GM23338 (cell line): ENCODE measurements around the gene APC2.

ENCODE experiments used
- EZH2 ChIP-seq: fragments of 200-600 bp; sonication (generic); IDR thresholded peaks from one replicate; pipeline ENCODE4 v1.8.0; 2017; ENCODE audit warnings: antibody characterized with exemption, mild to moderate bottlenecking, low read depth; ENCODE audit not compliant: unreplicated experiment
- TF ChIP-seq, protein P1 (sequence below), 2 experiments: fragments of 200-600 bp in 1 of 2; sonication (generic) in 1 of 2; conservative IDR thresholded peaks; 2 replicates each; pipeline versions ENCODE4 v1.5.1 to v1.6.1; 2016 to 2017; ENCODE audit warnings: antibody characterized with exemption in 2 of 2, low read depth in 2 of 2, mild to moderate bottlenecking in 2 of 2, moderate library complexity in 1 of 2

- no peak for TF ChIP-seq EZH2
- TF ChIP-seq, protein P1, sequence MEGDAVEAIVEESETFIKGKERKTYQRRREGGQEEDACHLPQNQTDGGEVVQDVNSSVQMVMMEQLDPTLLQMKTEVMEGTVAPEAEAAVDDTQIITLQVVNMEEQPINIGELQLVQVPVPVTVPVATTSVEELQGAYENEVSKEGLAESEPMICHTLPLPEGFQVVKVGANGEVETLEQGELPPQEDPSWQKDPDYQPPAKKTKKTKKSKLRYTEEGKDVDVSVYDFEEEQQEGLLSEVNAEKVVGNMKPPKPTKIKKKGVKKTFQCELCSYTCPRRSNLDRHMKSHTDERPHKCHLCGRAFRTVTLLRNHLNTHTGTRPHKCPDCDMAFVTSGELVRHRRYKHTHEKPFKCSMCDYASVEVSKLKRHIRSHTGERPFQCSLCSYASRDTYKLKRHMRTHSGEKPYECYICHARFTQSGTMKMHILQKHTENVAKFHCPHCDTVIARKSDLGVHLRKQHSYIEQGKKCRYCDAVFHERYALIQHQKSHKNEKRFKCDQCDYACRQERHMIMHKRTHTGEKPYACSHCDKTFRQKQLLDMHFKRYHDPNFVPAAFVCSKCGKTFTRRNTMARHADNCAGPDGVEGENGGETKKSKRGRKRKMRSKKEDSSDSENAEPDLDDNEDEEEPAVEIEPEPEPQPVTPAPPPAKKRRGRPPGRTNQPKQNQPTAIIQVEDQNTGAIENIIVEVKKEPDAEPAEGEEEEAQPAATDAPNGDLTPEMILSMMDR (conservative IDR thresholded peaks at IDR 0.05; ENCODE audit: low read depth in 2 of 2) = no peak
Observed at GRCh38 chr19:1428738-1429391, 21.1 kb upstream of the APC2 start.
